PC-3 (cell line): ENCODE data around the gene RND2. TPM values are rescaled to one million over a fixed set of nuclear protein-coding genes. Genes with fewer than 3 reads are reported as not detected.

Experiments
- ATAC-seq: fragments of 200-7000 bp; cut with Tn5 transposase; 2 replicates; pipeline ENCODE4 v1.9.1; 2020; ENCODE audit warnings: mild to moderate bottlenecking, moderate library complexity
- BruUV-seq: library from RNA; stranded (reverse); fragments of 400-500 nt; replicated peaks from 2 replicates; lab custom pipeline; 2021; lab: Mats Ljungman, UMichigan
- CTCF ChIA-PET: fragments of 300-600 bp; sonication (Branson Sonifier 250); formaldehyde crosslinking; loops from one replicate; lab custom pipeline; 2022; ENCODE audit warnings: antibody characterized with exemption; lab: Charles Lee
- POLR2A ChIA-PET: fragments of 300-600 bp; sonication (Branson Sonifier 250); formaldehyde crosslinking; loops from one replicate; lab custom pipeline; 2022; ENCODE audit warnings: antibody characterized with exemption; ENCODE audit not compliant: unreplicated experiment; lab: Charles Lee
- DNase-seq: peaks from one replicate; pipeline ENCODE4 v3.0.0-alpha.2; 2015
- H2AFZ ChIP-seq: fragments of 300-600 bp; sonication (generic); 2 replicates; pipeline ENCODE4 v1.6.0; 2016; ENCODE audit warnings: antibody characterized with exemption, low read length
- H3F3A ChIP-seq: fragments of 300-600 bp; sonication (generic); one replicate; pipeline ENCODE4 v1.6.0; 2017; ENCODE audit warnings: antibody characterized with exemption, low read length, control low read depth, mild to moderate bottlenecking; ENCODE audit not compliant: unreplicated experiment
- H3K27ac ChIP-seq: fragments of 300-600 bp; sonication (generic); 2 replicates; pipeline ENCODE4 v1.5.1; 2016; ENCODE audit warnings: mild to moderate bottlenecking, low read length
- H3K27me3 ChIP-seq: fragments of 300-600 bp; sonication (generic); 2 replicates; pipeline ENCODE4 v1.6.1; 2016; ENCODE audit warnings: low read length, mixed read lengths
- H3K36me3 ChIP-seq: fragments of 300-600 bp; sonication (generic); 2 replicates; pipeline ENCODE4 v1.6.1; 2016; ENCODE audit warnings: low read depth, mixed run types, low read length, mixed read lengths
- H3K4me1 ChIP-seq: fragments of 300-600 bp; sonication (generic); 2 replicates; pipeline ENCODE4 v1.5.1; 2016; ENCODE audit warnings: low read length; ENCODE audit not compliant: insufficient read depth
- H3K4me2 ChIP-seq: fragments of 300-600 bp; sonication (generic); 2 replicates; pipeline ENCODE4 v1.6.0; 2016; ENCODE audit warnings: low read length
- H3K4me3 ChIP-seq: fragments of 300-600 bp; sonication (generic); 2 replicates; pipeline ENCODE4 v1.5.1; 2016; ENCODE audit warnings: mild to moderate bottlenecking, low read length, mixed read lengths
- H3K79me2 ChIP-seq: fragments of 300-600 bp; sonication (generic); 2 replicates; pipeline ENCODE4 v1.6.1; 2017; ENCODE audit warnings: low read length, mixed read lengths
- H3K9ac ChIP-seq: fragments of 300-600 bp; sonication (generic); 2 replicates; pipeline ENCODE4 v1.6.0; 2016; ENCODE audit warnings: mild to moderate bottlenecking, low read length
- H3K9me2 ChIP-seq: fragments of 300-600 bp; sonication (generic); replicated peaks from 2 replicates; pipeline ENCODE4 v1.6.1; 2016; ENCODE audit warnings: mixed run types, low read length, mixed read lengths
- H3K9me3 ChIP-seq: fragments of 300-600 bp; sonication (generic); 2 replicates; pipeline ENCODE4 v1.6.1; 2016; ENCODE audit warnings: low read length, mixed read lengths
- H4K20me1 ChIP-seq: fragments of 300-600 bp; sonication (generic); 2 replicates; pipeline ENCODE4 v1.6.1; 2016; ENCODE audit warnings: low read length, mixed read lengths
- CTCF ChIP-seq: fragments of 300-600 bp; sonication (generic); conservative IDR thresholded peaks from 2 replicates; pipeline ENCODE4 v1.5.1; 2017; ENCODE audit warnings: antibody characterized with exemption, low read depth, mild to moderate bottlenecking, low read length
- EZH2 ChIP-seq: fragments of 300-600 bp; sonication (generic); IDR thresholded peaks from one replicate; pipeline ENCODE4 v1.6.1; 2017; ENCODE audit warnings: antibody characterized with exemption, mild to moderate bottlenecking, low read length; ENCODE audit not compliant: unreplicated experiment
- EZH2phosphoT487 ChIP-seq: fragments of 300-600 bp; sonication (generic); IDR thresholded peaks from 2 replicates; pipeline ENCODE4 v1.6.1; 2018; ENCODE audit warnings: mild to moderate bottlenecking, antibody characterized with exemption, low read length, borderline replicate concordance
- intact Hi-C: fragments of 100-400 bp; cut with micrococcal nuclease; formaldehyde crosslinking; loops from 2 replicates; pipeline ENCODE4 v1.9.0; 2023
- total RNA-seq: library from RNA; depleted of rRNA; stranded (reverse); fragments of >200 nt; gene quantifications from 2 replicates; pipeline ENCODE4 v1.2.3, GENCODE V29; 2014

The RND2 gene
- total RNA-seq, 1 experiment from 2014 or later, result 0.29 TPM

GRCh38 chr17:43018008-43018853, 6.8 kb upstream of the RND2 start:
- no peak overlapping the region for H3K27ac ChIP-seq
- ChIA-PET POLR2A (interaction anchor here (0.6 kb wide), 1 partner anchor 12 kb away, joined by 10 read pairs; no protein-coding TSS in a partner anchor), CTCF (no interaction called here)
- H3K4me2 ChIP-seq, result no peak overlapping the region
- ATAC-seq (no peak), DNase-seq (no peak)
- no peaks in the 10 kb centered on the region for H3K27me3 ChIP-seq
- peaks cover 13% of the 10 kb centered on the region; the same call in 1 of the 2 replicates for H3K79me2 ChIP-seq
- H3K4me1 ChIP-seq, result peaks cover 5% of the 10 kb centered on the region
- H3K36me3 ChIP-seq, result no peaks in the 10 kb centered on the region
- no peaks in the 10 kb centered on the region for H3F3A ChIP-seq
- H4K20me1 ChIP-seq, result no peaks in the 10 kb centered on the region
- TF ChIP-seq CTCF (no peak), EZH2 (no peak), EZH2phosphoT487 (no peak)
- H3K9me3 ChIP-seq, result no peaks in the 10 kb centered on the region
- no peak overlapping the region for H3K9ac ChIP-seq
- no peaks in the 10 kb centered on the region for H3K9me2 ChIP-seq
- H2AFZ ChIP-seq, result no peak overlapping the region
- no TSS peak for BruUV-seq
- intact Hi-C loops, result no loop called here
- no peak overlapping the region for H3K4me3 ChIP-seq

GRCh38 chr17:43018932-43019331, 6.1 kb upstream of the RND2 start:
- POLR2A ChIA-PET, result no interaction called here
- ATAC-seq, result no peak
- no peaks in the 10 kb centered on the region for H3K9me2 ChIP-seq
- H3K27me3 ChIP-seq, result no peaks in the 10 kb centered on the region
- no TSS peak for BruUV-seq
- peaks cover 5% of the 10 kb centered on the region for H3K4me1 ChIP-seq
- H2AFZ ChIP-seq, result no peak overlapping the region
- H4K20me1 ChIP-seq, result no peaks in the 10 kb centered on the region
- no peaks in the 10 kb centered on the region for H3F3A ChIP-seq
- H3K79me2 ChIP-seq, result peaks cover 13% of the 10 kb centered on the region; the same call in 1 of the 2 replicates
- H3K4me3 ChIP-seq, result no peak overlapping the region
- H3K9ac ChIP-seq, result no peak overlapping the region
- H3K9me3 ChIP-seq, result no peaks in the 10 kb centered on the region
- H3K36me3 ChIP-seq, result no peaks in the 10 kb centered on the region
- no peak for DNase-seq
- CTCF ChIA-PET, result interaction anchor here (0.6 kb wide), 1 partner anchor 958 kb away, joined by 3 read pairs; no protein-coding TSS in a partner anchor
- TF ChIP-seq EZH2 (no peak), EZH2phosphoT487 (no peak), CTCF (no peak)
- no peak overlapping the region for H3K4me2 ChIP-seq
- no peak overlapping the region for H3K27ac ChIP-seq
- intact Hi-C loops, result no loop called here

- Histone ChIP-seq H3K4me2 (no peak overlapping the region), H3K27me3 (no peaks in the 10 kb centered on the region), H3K9me2 (no peaks in the 10 kb centered on the region), H3K79me2 (peaks cover 13% of the 10 kb centered on the region; the same call in 1 of the 2 replicates), H3K4me3 (no peak overlapping the region), H3K9ac (no peak overlapping the region), H2AFZ (no peak overlapping the region), H3K9me3 (no peaks in the 10 kb centered on the region), H3K27ac (no peak overlapping the region), H4K20me1 (no peaks in the 10 kb centered on the region), H3F3A (no peaks in the 10 kb centered on the region), H3K36me3 (no peaks in the 10 kb centered on the region), H3K4me1 (peaks cover 5% of the 10 kb centered on the region)
- no peak for TF ChIP-seq EZH2
- no peak for TF ChIP-seq CTCF
- TF ChIP-seq EZH2phosphoT487, result no peak
- intact Hi-C loops, result no loop called here
- POLR2A ChIA-PET, result no interaction called here
- no TSS peak for BruUV-seq
- DNase-seq (no peak), ATAC-seq (no peak)
- CTCF ChIA-PET, result interaction anchor here (0.6 kb wide), 1 partner anchor 958 kb away, joined by 3 read pairs; no protein-coding TSS in a partner anchor
Measured at GRCh38 chr17:43019418-43019817, 5.6 kb upstream of the RND2 start.
